ENCODE measurements around the gene C22orf42.

DNA sequence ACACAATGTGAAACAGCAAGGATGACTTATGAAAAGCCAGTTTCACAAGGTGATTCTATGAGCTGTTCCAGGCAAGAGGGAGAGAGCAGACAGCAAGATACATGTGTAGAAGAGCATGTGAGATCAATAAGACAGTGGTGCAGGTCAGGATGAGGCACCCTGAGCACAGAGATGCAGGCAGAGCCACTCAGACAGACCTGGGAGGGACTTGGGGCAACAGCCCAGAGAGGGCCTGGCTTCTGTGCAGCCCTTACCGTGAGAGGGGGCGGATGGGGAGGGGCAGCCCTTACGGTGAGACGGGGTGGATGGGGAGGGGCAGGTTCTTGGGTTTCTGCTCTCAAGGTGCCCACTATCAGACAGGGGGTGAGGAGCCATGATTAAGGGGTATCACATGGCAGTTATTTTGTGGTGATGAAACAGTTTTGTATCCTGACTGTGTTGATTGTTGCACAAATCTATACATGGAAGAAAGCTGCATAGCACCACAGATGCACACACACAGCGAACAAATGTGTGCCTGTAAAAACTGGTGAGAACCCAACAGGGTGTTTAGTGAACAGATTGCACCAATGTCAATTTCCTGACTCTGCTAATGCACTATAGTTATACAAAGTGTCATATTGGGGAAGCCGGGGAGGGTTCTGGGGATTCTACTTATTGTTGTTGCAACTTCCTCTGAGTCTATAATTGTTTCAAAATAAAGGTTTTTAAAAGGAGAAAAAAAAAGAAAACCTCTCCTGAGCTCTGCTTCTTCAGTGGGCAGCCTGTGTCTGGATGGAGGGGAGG is 5.2 kb upstream of the C22orf42 start:
- TF ChIP-seq, protein P1, sequence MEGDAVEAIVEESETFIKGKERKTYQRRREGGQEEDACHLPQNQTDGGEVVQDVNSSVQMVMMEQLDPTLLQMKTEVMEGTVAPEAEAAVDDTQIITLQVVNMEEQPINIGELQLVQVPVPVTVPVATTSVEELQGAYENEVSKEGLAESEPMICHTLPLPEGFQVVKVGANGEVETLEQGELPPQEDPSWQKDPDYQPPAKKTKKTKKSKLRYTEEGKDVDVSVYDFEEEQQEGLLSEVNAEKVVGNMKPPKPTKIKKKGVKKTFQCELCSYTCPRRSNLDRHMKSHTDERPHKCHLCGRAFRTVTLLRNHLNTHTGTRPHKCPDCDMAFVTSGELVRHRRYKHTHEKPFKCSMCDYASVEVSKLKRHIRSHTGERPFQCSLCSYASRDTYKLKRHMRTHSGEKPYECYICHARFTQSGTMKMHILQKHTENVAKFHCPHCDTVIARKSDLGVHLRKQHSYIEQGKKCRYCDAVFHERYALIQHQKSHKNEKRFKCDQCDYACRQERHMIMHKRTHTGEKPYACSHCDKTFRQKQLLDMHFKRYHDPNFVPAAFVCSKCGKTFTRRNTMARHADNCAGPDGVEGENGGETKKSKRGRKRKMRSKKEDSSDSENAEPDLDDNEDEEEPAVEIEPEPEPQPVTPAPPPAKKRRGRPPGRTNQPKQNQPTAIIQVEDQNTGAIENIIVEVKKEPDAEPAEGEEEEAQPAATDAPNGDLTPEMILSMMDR (IDR thresholded peaks at IDR 0.05; ENCODE audit: poor library complexity) = no peak
- TF ChIP-seq EZH2phosphoT487 (IDR thresholded peaks at IDR 0.05; ENCODE audit: low read depth, severe bottlenecking, unreplicated experiment) = no peak
- TF ChIP-seq EZH2 (IDR thresholded peaks at IDR 0.05; ENCODE audit: borderline replicate concordance) = no peak
